H1 (cell line): Measurements from ENCODE around the gene CMYA5. TPM values are rescaled to one million over a fixed set of nuclear protein-coding genes. Genes with fewer than 3 reads are reported as not detected.

Experiments used
- CHD2 ChIP-seq: IDR thresholded peaks from 2 replicates; pipeline ENCODE4 v1.6.1; 2012; ENCODE audit warnings: low read length, improper control_type of control experiment
- SIX5 ChIP-seq: IDR thresholded peaks from 2 replicates; pipeline ENCODE4 v1.6.1; 2011; ENCODE audit warnings: mild to moderate bottlenecking, low read depth, low read length
- polyA plus RNA-seq, 7 experiments: library from polyadenylated mRNA; depleted of rRNA in 3 of 7; stranded (reverse) in 5 of 7; unstranded in 2 of 7; fragments of >200 nt in 5 of 7; fragments of 200-250 nt in 2 of 7; gene quantifications; 1 replicate in 5 of 7; 2 replicates in 1 of 7; 4 replicates in 1 of 7; pipeline versions ENCODE4 v1.2.1 to v1.2.3, GENCODE V29; 2011 to 2013; ENCODE audit warnings: missing spikeins in 2 of 7, mixed read lengths in 2 of 7
- total RNA-seq: library from RNA; stranded (reverse); fragmentation: NEBNext Ultra II Directional; extraction: Animal tissue kit (Norgen Biotek cat#: 25700); gene quantifications from 2 replicates; pipeline ENCODE4 v1.2.1, GENCODE V29; 2021

CMYA5 gene
- total and polyA plus RNA-seq, 2 of the 8 experiments (the other 6 are each of a cell fraction or from before 2014, with no cell fraction given) = 0.88 to 0.95 TPM

DNA sequence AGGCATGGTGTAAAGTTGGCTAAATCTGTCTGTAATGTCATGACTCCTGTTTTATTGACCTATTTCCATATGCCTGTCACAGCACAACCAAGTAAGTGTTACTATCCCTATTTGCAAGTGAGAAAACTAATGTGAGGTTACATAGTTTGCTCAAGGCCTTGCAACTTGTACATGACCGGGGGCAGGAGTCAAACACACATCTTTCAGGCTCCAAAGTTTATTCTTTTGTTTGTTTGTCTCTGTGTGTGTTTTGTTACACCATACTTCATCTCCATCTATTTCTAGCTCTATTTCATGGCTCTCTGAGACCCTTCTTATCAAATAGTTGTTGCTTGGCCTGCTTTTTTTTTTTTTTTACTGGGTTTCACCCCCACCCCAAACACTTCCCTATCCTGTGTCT, 70.2 kb downstream of the CMYA5 start (continued):
- TF ChIP-seq SIX5 (no peak), CHD2 (no peak)
